Hindlimb muscle (tissue), 1 donor: ENCODE measurements around the gene SCN3B. TPM values are rescaled to one million over a fixed set of nuclear protein-coding genes. Genes with fewer than 3 reads are reported as not detected.
"Not testable (repeated sequence)": the region's sequence is repeated elsewhere in the genome, so short reads cannot be mapped to it uniquely, and the experiment has no call there.

Experiments
- DNase-seq: peaks from one replicate; pipeline ENCODE4 v3.0.0-alpha.2; 2013
- polyA plus RNA-seq: library from polyadenylated mRNA; unstranded; fragments of 120-200 nt; gene quantifications from one replicate; pipeline ENCODE4 v1.2.1, GENCODE V29; 2013; ENCODE audit not compliant: insufficient read length

The SCN3B gene
- 45.1 TPM for polyA plus RNA-seq

- peak; percentile 67 for DNase-seq
Observed at GRCh38 chr11:123654566-123655081, at the start of gene SCN3B. Gene SCN3B (minus strand): TSS chr11:123654624. CDS start chr11:123653801, 823 bp downstream.

- DNase-seq: no peak
Observed at GRCh38 chr11:123702696-123703095, 48.3 kb upstream of the SCN3B start.

- DNase-seq: peak; percentile 3
Observed at GRCh38 chr11:123702139-123702538, 47.7 kb upstream of the SCN3B start.

- DNase-seq: no peak
Observed at GRCh38 chr11:123700772-123701171, 46.3 kb upstream of the SCN3B start.

GRCh38 chr11:123698546-123699127 lies 44.2 kb upstream of the SCN3B start:
- DNase-seq: no peak

GRCh38 chr11:123696183-123696582 lies 41.8 kb upstream of the SCN3B start:
- DNase-seq: no peak

- DNase-seq: no peak
Observed at GRCh38 chr11:123695231-123695630, 40.8 kb upstream of the SCN3B start.

- no peak for DNase-seq
Observed at GRCh38 chr11:123694551-123694950, 40.1 kb upstream of the SCN3B start.

- DNase-seq: no peak
Observed at GRCh38 chr11:123692961-123693360, 38.5 kb upstream of the SCN3B start.

- DNase-seq: no peak
Observed at GRCh38 chr11:123690485-123690884, 36.1 kb upstream of the SCN3B start.

- DNase-seq: no peak
Observed at GRCh38 chr11:123684601-123685000, 30.2 kb upstream of the SCN3B start.

- DNase-seq: no peak
Observed at GRCh38 chr11:123683428-123684170, 29.2 kb upstream of the SCN3B start.

- DNase-seq: no peak
Observed at GRCh38 chr11:123682696-123683410, 28.4 kb upstream of the SCN3B start.

GRCh38 chr11:123681030-123681429 lies 26.6 kb upstream of the SCN3B start:
- DNase-seq: no peak

GRCh38 chr11:123678246-123678645 lies 23.8 kb upstream of the SCN3B start:
- DNase-seq: no peak

GRCh38 chr11:123677510-123677909 lies 23.1 kb upstream of the SCN3B start:
- no peak for DNase-seq

GRCh38 chr11:123674297-123674696 lies 19.9 kb upstream of the SCN3B start:
- no peak for DNase-seq

- DNase-seq: no peak
Observed at GRCh38 chr11:123672568-123672967, 18.1 kb upstream of the SCN3B start.

- no peak for DNase-seq
Observed at GRCh38 chr11:123671534-123671933, 17.1 kb upstream of the SCN3B start.

- no peak for DNase-seq
Observed at GRCh38 chr11:123670081-123670480, 15.7 kb upstream of the SCN3B start.

GRCh38 chr11:123665306-123665705 lies 10.9 kb upstream of the SCN3B start:
- DNase-seq: no peak

- DNase-seq: not testable (repeated sequence)
Observed at GRCh38 chr11:123659965-123660364, 5.5 kb upstream of the SCN3B start.

GRCh38 chr11:123659311-123659710 lies 4.9 kb upstream of the SCN3B start:
- no peak for DNase-seq
